HG03342 (cell line): Measurements from ENCODE around the gene ZBTB12.
"Not testable (repeated sequence)": the region's sequence is repeated elsewhere in the genome, so short reads cannot be mapped to it uniquely, and the experiment has no call there.

Experiments
- ATAC-seq: cut with Tn5 transposase; IDR thresholded peaks from one replicate; pipeline ENCODE4 v1.9.1; 2021; ENCODE audit warnings: mild to moderate bottlenecking, moderate library complexity; ENCODE audit not compliant: unreplicated experiment

Gene ZBTB12

GRCh38 chr6:31877125-31877650 is 24.7 kb downstream of the ZBTB12 start:
- no peak for ATAC-seq

- no peak for ATAC-seq
Observed at GRCh38 chr6:31876357-31876756, 25.5 kb downstream of the ZBTB12 start.

GRCh38 chr6:31875877-31876276 is 26.0 kb downstream of the ZBTB12 start:
- no peak for ATAC-seq

- no peak for ATAC-seq
Observed at GRCh38 chr6:31874836-31875572, 26.9 kb downstream of the ZBTB12 start.

GRCh38 chr6:31874084-31874670 is 27.7 kb downstream of the ZBTB12 start:
- no peak for ATAC-seq

- ATAC-seq, result no peak
Observed at GRCh38 chr6:31871046-31871659, 30.7 kb downstream of the ZBTB12 start.

- ATAC-seq, result no peak
Observed at GRCh38 chr6:31870385-31870921, 31.4 kb downstream of the ZBTB12 start.

- no peak for ATAC-seq
Observed at GRCh38 chr6:31869343-31869742, 32.5 kb downstream of the ZBTB12 start.

GRCh38 chr6:31868658-31868971 is 33.3 kb downstream of the ZBTB12 start:
- ATAC-seq, result not testable (repeated sequence)

GRCh38 chr6:31865205-31866118 is 36.4 kb downstream of the ZBTB12 start:
- no peak for ATAC-seq

- ATAC-seq, result no peak
Observed at GRCh38 chr6:31864818-31865204, 37.1 kb downstream of the ZBTB12 start.

GRCh38 chr6:31864123-31864562 is 37.7 kb downstream of the ZBTB12 start:
- not testable (repeated sequence) for ATAC-seq

- peak; percentile 89 for ATAC-seq
Observed at GRCh38 chr6:31862344-31863235, 39.3 kb downstream of the ZBTB12 start, which contains the start of gene NEU1. NEU1 (minus strand) TSS chr6:31862821; CDS start chr6:31862776, 45 bp downstream.

GRCh38 chr6:31861919-31862343 is 40.0 kb downstream of the ZBTB12 start:
- ATAC-seq, result no peak

- ATAC-seq, result no peak
Observed at GRCh38 chr6:31861150-31861549, 40.7 kb downstream of the ZBTB12 start.

- ATAC-seq, result no peak
Observed at GRCh38 chr6:31860349-31860748, 41.5 kb downstream of the ZBTB12 start.

GRCh38 chr6:31859923-31860322 is 42.0 kb downstream of the ZBTB12 start:
- ATAC-seq, result no peak

GRCh38 chr6:31858707-31859106 is 43.2 kb downstream of the ZBTB12 start:
- ATAC-seq, result no peak

GRCh38 chr6:31857774-31858173 is 44.1 kb downstream of the ZBTB12 start:
- not testable (repeated sequence) for ATAC-seq
